K562 (cell line): ENCODE measurements around the gene RALB. TPM values are rescaled to one million over a fixed set of nuclear protein-coding genes. Genes with fewer than 3 reads are reported as not detected.
A peak's percentile ranks its signal among the peaks of the same experiment; 100 is the strongest.

Experiments used
- ATAC-seq: fragments of 200-7000 bp; cut with Tn5 transposase; 3 replicates; pipeline ENCODE4 v1.9.1; 2020; ENCODE audit warnings: moderate library complexity
- BruUV-seq: library from RNA; stranded (reverse); fragments of 400-500 nt; replicated peaks from 2 replicates; lab custom pipeline; 2021; lab: Mats Ljungman, UMichigan
- CTCF ChIA-PET: fragments of 300-600 bp; formaldehyde crosslinking; extraction: SDS; loops from one replicate; lab custom pipeline; 2021; ENCODE audit warnings: low intra/inter-chr PET ratio; lab: Yijun Ruan, JAX
- POLR2A ChIA-PET: fragments of 300-600, 350-650 bp; sonication (Branson Sonifier 250); formaldehyde crosslinking; extraction: SDS; loops from one replicate; lab custom pipeline; 2021; ENCODE audit warnings: antibody characterized with exemption, inconsistent platforms; lab: Yijun Ruan, JAX
- DNase-seq, 4 experiments: peaks; one replicate each; pipeline versions ENCODE4 v3.0.0 to v3.0.0-alpha.2; 2011 to 2018; ENCODE audit warnings: low spot score in 3 of 4, mixed read lengths in 3 of 4; ENCODE audit errors: extremely low read depth in 1 of 4
- FAIRE-seq: peaks from 2 replicates; lab custom pipeline; 2011; peaks lifted over from hg19 to GRCh38; lab: Jason Lieb, UNC
- H2AFZ ChIP-seq: 2 replicates; pipeline ENCODE4 v1.6.0; 2011; ENCODE audit warnings: low read depth, low read length, control low read depth, inconsistent platforms
- H3K27ac ChIP-seq: fragments of 200-600 bp; 3 replicates; pipeline ENCODE4 v1.8.0; 2011; ENCODE audit warnings: low read depth, mild to moderate bottlenecking, control low read depth, inconsistent platforms, low read length, moderate library complexity, mixed read lengths; ENCODE audit errors: extremely low read depth
- H3K27me3 ChIP-seq, 2 experiments: fragments of 300-600 bp in 1 of 2; 2 replicates in 1 of 2; 3 replicates in 1 of 2; pipeline versions ENCODE4 v1.6.0 to v1.8.0; 2011; ENCODE audit warnings: inconsistent platforms in 2 of 2, low read length in 2 of 2, mild to moderate bottlenecking in 1 of 2, mixed read lengths in 1 of 2, moderate library complexity in 1 of 2; ENCODE audit not compliant: control insufficient read depth in 2 of 2, insufficient read depth in 2 of 2
- H3K36me3 ChIP-seq: fragments of 300-600 bp; 3 replicates; pipeline ENCODE4 v1.8.0; 2011; ENCODE audit warnings: mild to moderate bottlenecking, low read length, inconsistent platforms; ENCODE audit not compliant: control insufficient read depth, insufficient read depth
- H3K4me1 ChIP-seq, 2 experiments: fragments of 200-600 bp in 1 of 2; replicated peaks in 1 of 2; 2 replicates in 1 of 2; 3 replicates in 1 of 2; pipeline versions ENCODE4 v1.5.1 to v1.8.0; 2011; ENCODE audit warnings: inconsistent platforms in 2 of 2, low read length in 2 of 2, mild to moderate bottlenecking in 1 of 2, mixed read lengths in 1 of 2, moderate library complexity in 1 of 2; ENCODE audit not compliant: control insufficient read depth in 2 of 2, insufficient read depth in 2 of 2
- H3K4me2 ChIP-seq: 2 replicates; pipeline ENCODE4 v1.6.1; 2011; ENCODE audit warnings: low read length, control low read depth, inconsistent platforms, mixed read lengths; ENCODE audit not compliant: insufficient read depth
- H3K4me3 ChIP-seq: fragments of 200-600 bp; sonication (generic), shearing (Covaris generic); 2 replicates; pipeline ENCODE4 v1.5.1; 2016; ENCODE audit warnings: control low read depth, inconsistent platforms
- H3K79me2 ChIP-seq: fragments of 200-600 bp; 3 replicates; pipeline ENCODE4 v1.8.0; 2011; ENCODE audit warnings: low read length, inconsistent platforms; ENCODE audit not compliant: control insufficient read depth, insufficient read depth
- H3K9ac ChIP-seq, 2 experiments: 2 replicates each; pipeline versions ENCODE4 v1.6.0 to v1.6.1; 2011; ENCODE audit warnings: low read depth in 2 of 2, low read length in 2 of 2, control low read depth in 1 of 2, inconsistent platforms in 1 of 2, mild to moderate bottlenecking in 1 of 2, mixed read lengths in 1 of 2; ENCODE audit not compliant: insufficient read depth in 1 of 2
- H3K9me1 ChIP-seq: one replicate; pipeline ENCODE4 v1.6.0; 2011; ENCODE audit warnings: inconsistent platforms, mild to moderate bottlenecking, low read length, moderate library complexity; ENCODE audit not compliant: control insufficient read depth, insufficient read depth
- H3K9me3 ChIP-seq: replicated peaks from 2 replicates; pipeline ENCODE4 v1.5.1; 2011; ENCODE audit warnings: low read depth, low read length, inconsistent platforms; ENCODE audit not compliant: control insufficient read depth, insufficient read depth
- H4K20me1 ChIP-seq: replicated peaks from 2 replicates; pipeline ENCODE4 v1.6.1; 2011; ENCODE audit warnings: low read length, inconsistent platforms, mixed read lengths; ENCODE audit not compliant: control insufficient read depth, insufficient read depth
- BCL6 ChIP-seq: fragments of 250-450 bp; sonication (Bioruptor Pico); IDR thresholded peaks from 2 replicates; pipeline ENCODE4 v1.4.0; 2020
- CEBPB ChIP-seq: fragments of 450-650 bp; IDR thresholded peaks from 2 replicates; pipeline ENCODE4 v1.6.1; 2016; ENCODE audit warnings: missing genetic modification characterization, missing compliant biosample characterization
- CHD2 ChIP-seq: IDR thresholded peaks from 2 replicates; pipeline ENCODE4 v1.6.1; 2011; ENCODE audit warnings: low read depth, low read length
- E2F1 ChIP-seq: sonication (generic); formaldehyde crosslinking; IDR thresholded peaks from 2 replicates; pipeline ENCODE4 v1.8.1; 2023; ENCODE audit warnings: mild to moderate bottlenecking, missing genetic modification reagents, moderate library complexity
- FOSL1 ChIP-seq: fragments of 200-800 bp; sonication (Bioruptor generic); conservative IDR thresholded peaks from 2 replicates; pipeline ENCODE4 v1.6.1; 2016; ENCODE audit warnings: missing genetic modification characterization, missing compliant biosample characterization
- FOXK2 ChIP-seq, 2 experiments: fragments of 450-650 bp; IDR thresholded peaks in 1 of 2; conservative IDR thresholded peaks in 1 of 2; 2 replicates each; pipeline ENCODE4 v1.6.1; 2016; ENCODE audit warnings: low read depth in 2 of 2, mild to moderate bottlenecking in 1 of 2
- NFE2 ChIP-seq: IDR thresholded peaks from 2 replicates; pipeline ENCODE4 v1.6.1; 2014; ENCODE audit warnings: antibody characterized with exemption, low read depth
- PKNOX1 ChIP-seq: fragments of 450-650 bp; IDR thresholded peaks from 2 replicates; pipeline ENCODE4 v1.6.1; 2016
- STAG1 ChIP-seq: sonication (generic); formaldehyde crosslinking; IDR thresholded peaks from 2 replicates; pipeline ENCODE4 v1.5.0; 2020; ENCODE audit warnings: missing genetic modification reagents, borderline replicate concordance
- TCFL5 ChIP-seq: fragments of 250-450 bp; sonication (Bioruptor Pico); conservative IDR thresholded peaks from 2 replicates; pipeline ENCODE4 v1.6.1; 2021; ENCODE audit warnings: mild to moderate bottlenecking, moderate library complexity, matching md5 sums
- ZBTB17 ChIP-seq: fragments of 450-650 bp; formaldehyde crosslinking; IDR thresholded peaks from 2 replicates; pipeline ENCODE4 v1.4.0; 2020; ENCODE audit warnings: mild to moderate bottlenecking
- WGBS: fragments of 100-300 bp; shearing (Covaris generic); methylation state at CpG from one replicate; pipeline ENCODE4 v1.1.6; 2016; ENCODE audit warnings: low coverage, mixed read lengths; ENCODE audit not compliant: insufficient coverage; ENCODE audit errors: missing lambda C conversion rate; 5-methylcytosine and 5-hydroxymethylcytosine counted together
- in situ Hi-C: fragments of 300-500 bp; cut with MboI; formaldehyde crosslinking; loops from 4 replicates; pipeline ENCODE4 v1.15.0; 2018; ENCODE audit warnings: inconsistent platforms, mixed read lengths
- intact Hi-C: fragments of 100-400 bp; cut with micrococcal nuclease; formaldehyde crosslinking; loops from 2 replicates; pipeline ENCODE4 v1.14.2; 2022
- polyA plus RNA-seq, 8 experiments: library from polyadenylated mRNA; depleted of rRNA in 4 of 8; stranded (reverse) in 5 of 8; unstranded in 3 of 8; fragments of >200 nt; fragmentation: Nextera tagmentation in 2 of 8; fragmentation: Illumina TruSeq in 1 of 8; extraction: Ambion mirVana in 2 of 8; extraction: Trizol in 1 of 8; gene quantifications; 2 replicates each; pipeline versions ENCODE4 v1.2.1 to v1.2.3, GENCODE V29; 2011 to 2014; ENCODE audit warnings: inconsistent platforms in 1 of 8, missing spikeins in 1 of 8
- total RNA-seq, 7 experiments: library from RNA; depleted of rRNA in 6 of 7; stranded (reverse); fragments of >200 nt in 6 of 7; fragmentation: Illumina TruSeq in 2 of 7; extraction: Trizol in 2 of 7; gene quantifications; 2 replicates each; pipeline versions ENCODE4 v1.2.1 to v1.2.3, GENCODE V29; 2011 to 2021; ENCODE audit warnings: low replicate concordance in 1 of 7

RALB gene
- total and polyA plus RNA-seq, 9 of the 15 experiments (the other 6 are each of a cell fraction or from before 2014, with no cell fraction given) = 14.8 to 65.6 (median 38.4) TPM

- Histone ChIP-seq H3K4me2 (no peak overlapping the region), H3K9me1 (no peaks in the 10 kb centered on the region), H3K4me1 (peaks cover 34 to 37% of the 10 kb centered on the region in 2 experiments), H3K27me3 (no peaks in the 10 kb centered on the region; a peak in 1 of 5 replicates), H3K9me3 (0 out of 2 replicates have a peak, but pooled peaks cover 2% of the 10 kb centered on the region), H3K36me3 (peaks cover 22% of the 10 kb centered on the region), H2AFZ (no peak overlapping the region), H4K20me1 (no peaks in the 10 kb centered on the region), H3K79me2 (peaks cover 28% of the 10 kb centered on the region), H3K9ac (peak overlapping the region in 1 of 2 experiments; percentile 45; a peak in 1 of 4 replicates), H3K27ac (no peak overlapping the region), H3K4me3 (no peak overlapping the region)
- BruUV-seq = no TSS peak
- no peak for TF ChIP-seq BCL6 (CRISPR knock-in tag)
- no peak for TF ChIP-seq NFE2
- TF ChIP-seq STAG1 (CRISPR knock-in tag) = no peak
- no peak for TF ChIP-seq ZBTB17 (CRISPR knock-in tag)
- TF ChIP-seq E2F1 (CRISPR knock-in tag) = no peak
- no peak for TF ChIP-seq FOSL1 (tag)
- no peak for TF ChIP-seq FOXK2 (conservative IDR thresholded peaks at IDR 0.05 in 1 of 2, IDR thresholded peaks at IDR 0.05 in 1 of 2; ENCODE audit: low read depth in 2 of 2)
- TF ChIP-seq TCFL5 = no peak
- no peak for TF ChIP-seq PKNOX1
- TF ChIP-seq CEBPB (tag) = no peak
- TF ChIP-seq CHD2 = no peak
- no peak for ATAC-seq
- in situ Hi-C loops (no loop called here), intact Hi-C loops (no loop called here)
- POLR2A ChIA-PET = interaction anchor here (0.6 to 1.7 kb wide), 4 partner anchors 11 to 180 kb away, joined by 3 to 10 read pairs (median 4); no protein-coding TSS in a partner anchor
- FAIRE-seq = no peak
- CTCF ChIA-PET = no interaction called here
- DNase-seq = no peak
- 79% methylated on average over 9 of the region's 9 CpGs for WGBS
Measured at GRCh38 chr2:120224735-120225548, 27.7 kb upstream of the RALB start.
